Kidney (tissue), 14 donors: ENCODE measurements around the gene MBTD1. TPM values are rescaled to one million over a fixed set of nuclear protein-coding genes. Genes with fewer than 3 reads are reported as not detected.

Experiments used
- DNase-seq, 5 donors: peaks; one replicate each; pipeline ENCODE4 v3.0.0-alpha.2; 2013 to 2020
- FAIRE-seq: peaks from 2 replicates; lab custom pipeline; 2012; peaks lifted over from hg19 to GRCh38; lab: Jason Lieb, UNC
- H3K27ac ChIP-seq, 2 donors: one replicate each; pipeline ENCODE4 v1.7.0; 2013; ENCODE audit warnings: low read depth in 2 of 2, low read length in 2 of 2, inconsistent platforms in 1 of 2
- H3K27me3 ChIP-seq: one replicate; pipeline ENCODE4 v1.7.1; 2013; ENCODE audit warnings: low read length, inconsistent platforms; ENCODE audit not compliant: control insufficient read depth, insufficient read depth
- H3K36me3 ChIP-seq, 3 donors: one replicate each; pipeline versions ENCODE4 v1.7.0 to v1.7.1; 2013; ENCODE audit warnings: low read length in 3 of 3, control low read depth in 1 of 3, inconsistent platforms in 1 of 3; ENCODE audit not compliant: insufficient read depth in 3 of 3, control insufficient read depth in 2 of 3
- H3K4me1 ChIP-seq, 3 donors: one replicate each; pipeline versions ENCODE4 v1.7.0 to v1.7.1; 2013; ENCODE audit warnings: low read length in 3 of 3, inconsistent platforms in 1 of 3, low read depth in 1 of 3; ENCODE audit not compliant: control insufficient read depth in 2 of 3, insufficient read depth in 2 of 3
- H3K4me3 ChIP-seq, 3 donors: one replicate each; pipeline versions ENCODE4 v1.7.0 to v1.8.1; 2013; ENCODE audit warnings: low read length in 3 of 3, control low read depth in 1 of 3, inconsistent platforms in 1 of 3
- H3K9ac ChIP-seq, 3 donors: one replicate each; pipeline versions ENCODE4 v1.7.0 to v1.7.1; 2013; ENCODE audit warnings: low read length in 3 of 3, control low read depth in 1 of 3, inconsistent platforms in 1 of 3
- H3K9me3 ChIP-seq, 3 donors: one replicate each; pipeline versions ENCODE4 v1.7.0 to v1.7.1; 2013; ENCODE audit warnings: low read length in 3 of 3, control low read depth in 1 of 3, inconsistent platforms in 1 of 3; ENCODE audit not compliant: control insufficient read depth in 2 of 3, insufficient read depth in 1 of 3
- CTCF ChIP-seq: IDR thresholded peaks from 3 replicates; pipeline ENCODE4 v1.5.1; 2012; ENCODE audit warnings: mild to moderate bottlenecking, moderate library complexity, borderline replicate concordance; ENCODE audit not compliant: insufficient read depth; ENCODE audit errors: extremely low read depth
- intact Hi-C: fragments of 100-400 bp; cut with DNase I; formaldehyde crosslinking; loops from one replicate; pipeline ENCODE4 v1.11.1; 2022
- polyA plus RNA-seq: library from polyadenylated mRNA; stranded (reverse); fragments of 350-450 nt; fragmentation: Illumina TruSeq; extraction: RNeasy Lipid Tissue Mini Kit (QIAGEN cat#74804); gene quantifications from one replicate; pipeline ENCODE4 v1.2.3, GENCODE V29; 2014; ENCODE audit warnings: low read depth, low replicate concordance; ENCODE audit not compliant: insufficient read depth
- total RNA-seq: library from RNA; stranded (reverse); fragmentation: NEBNext Ultra II Directional; extraction: Animal tissue kit (Norgen Biotek cat#: 25700); gene quantifications from one replicate; pipeline ENCODE4 v1.2.1, GENCODE V29; 2021
- donor health status: control.
- donor health status: control.
- donor health status: control.
- donor health status: control.
- donor health status: control.
- donor health status: DM: yes; HTN: yes; CAD: no.
- donor health status: Normal renal cell carcinoma (clear cell type).

MBTD1 gene
- total and polyA plus RNA-seq, 2 donors from 2014 or later = 4.8 to 14.9 TPM

GRCh38 chr17:51189162-51189561, 70.7 kb downstream of the MBTD1 start:
- no peak overlapping the region for H3K27ac ChIP-seq
- no peaks in the 10 kb centered on the region for H3K4me1 ChIP-seq
- FAIRE-seq = no peak
- intact Hi-C loops = no loop called here
- H3K9me3 ChIP-seq = no peaks in the 10 kb centered on the region
- no peak for TF ChIP-seq CTCF
- H3K4me3 ChIP-seq = no peak overlapping the region
- no peak overlapping the region for H3K9ac ChIP-seq
- H3K27me3 ChIP-seq = no peaks in the 10 kb centered on the region
- DNase-seq = no peak
- peaks cover 7 to 21% (median 14%) of the 10 kb centered on the region in 3 donors for H3K36me3 ChIP-seq

GRCh38 chr17:51188271-51188833, 71.5 kb downstream of the MBTD1 start:
- H3K27ac ChIP-seq = no peak overlapping the region
- no peaks in the 10 kb centered on the region for H3K4me1 ChIP-seq
- FAIRE-seq = no peak
- H3K36me3 ChIP-seq = peaks cover 9 to 13% (median 11%) of the 10 kb centered on the region in 3 donors
- no peak overlapping the region for H3K4me3 ChIP-seq
- no peaks in the 10 kb centered on the region for H3K9me3 ChIP-seq
- no peak for TF ChIP-seq CTCF
- no peak for DNase-seq
- intact Hi-C loops = no loop called here
- no peak overlapping the region for H3K9ac ChIP-seq
- H3K27me3 ChIP-seq = no peaks in the 10 kb centered on the region

GRCh38 chr17:51185763-51186332, 74.0 kb downstream of the MBTD1 start:
- H3K27ac ChIP-seq = no peak overlapping the region
- no peak for TF ChIP-seq CTCF
- H3K36me3 ChIP-seq = peaks cover 3 to 4% (median 4%) of the 10 kb centered on the region in 3 donors
- no peaks in the 10 kb centered on the region for H3K4me1 ChIP-seq
- intact Hi-C loops = no loop called here
- FAIRE-seq (no peak), DNase-seq (no peak)
- no peak overlapping the region for H3K4me3 ChIP-seq
- no peak overlapping the region for H3K9ac ChIP-seq
- H3K9me3 ChIP-seq = no peaks in the 10 kb centered on the region
- no peaks in the 10 kb centered on the region for H3K27me3 ChIP-seq
